H7 (cell line): ENCODE measurements around the gene IL10. TPM values are rescaled to one million over a fixed set of nuclear protein-coding genes. Genes with fewer than 3 reads are reported as not detected.

Experiments used
- DNase-seq: peaks from one replicate; pipeline ENCODE4 v3.0.0; 2012
- H3K27me3 ChIP-seq: 2 replicates; pipeline ENCODE4 v1.6.0; 2011; ENCODE audit warnings: mild to moderate bottlenecking, low read length; ENCODE audit not compliant: control insufficient read depth, insufficient read depth
- H3K36me3 ChIP-seq: replicated peaks from 2 replicates; pipeline ENCODE4 v1.5.1; 2011; ENCODE audit warnings: low read length; ENCODE audit not compliant: control insufficient read depth, insufficient read depth
- H3K4me3 ChIP-seq: 2 replicates; pipeline ENCODE4 v1.5.1; 2011; ENCODE audit warnings: low read depth, mild to moderate bottlenecking, control low read depth, low read length, moderate library complexity; ENCODE audit not compliant: insufficient read depth
- total RNA-seq: library from RNA; depleted of rRNA; stranded (reverse); fragments of >200 nt; shearing (Covaris generic); gene quantifications from 2 replicates; pipeline ENCODE4 v1.2.3, GENCODE V29; 2014

The IL10 gene
- total RNA-seq, 1 experiment from 2014 or later = not detected

DNA sequence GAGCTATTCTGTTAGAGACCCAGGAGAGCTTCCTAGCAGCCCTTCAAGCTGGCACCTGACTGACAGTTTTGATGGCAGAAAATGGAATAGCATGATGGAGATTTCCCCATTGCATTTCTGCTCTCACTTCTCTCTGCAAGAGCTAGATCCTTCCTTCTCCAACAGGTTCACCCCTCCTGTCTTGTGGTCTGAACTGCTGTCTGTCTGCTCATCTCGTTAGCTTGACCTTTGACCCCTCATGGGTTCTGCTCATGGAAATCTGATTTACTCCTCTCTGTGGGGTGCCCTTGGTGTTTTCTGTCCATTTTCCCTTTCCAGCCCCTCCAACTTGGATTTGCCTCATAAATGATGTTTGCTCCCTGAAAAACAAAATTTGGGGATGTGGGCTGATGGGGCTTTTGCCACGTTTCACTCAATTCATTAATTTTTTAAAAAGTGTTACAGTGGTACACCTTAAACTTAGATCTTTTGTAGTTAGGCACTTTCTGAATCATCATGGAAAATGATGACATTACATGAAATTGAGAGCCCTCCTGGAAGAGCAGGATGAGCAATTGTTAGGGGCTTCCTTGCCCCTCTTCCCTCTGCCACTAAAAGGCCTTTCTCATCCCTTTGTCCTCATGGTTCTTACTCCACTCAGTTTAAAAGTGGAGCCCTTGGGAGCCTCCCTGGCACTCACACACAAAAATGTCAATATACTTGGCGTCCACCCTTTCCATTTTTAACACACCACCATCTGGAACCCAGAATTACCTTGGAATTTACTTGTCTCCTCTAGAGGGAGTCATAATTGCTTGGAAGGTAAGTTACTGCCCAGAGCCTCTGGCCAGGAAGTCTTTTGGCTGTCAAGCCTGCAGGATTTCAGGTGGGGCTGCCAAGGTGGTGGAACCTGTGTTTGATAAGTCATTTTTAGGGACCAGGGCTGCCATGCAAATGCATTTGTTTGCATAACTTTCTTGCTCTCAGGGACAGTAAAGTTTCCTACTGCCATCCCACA is 33.6 kb downstream of the IL10 start:
- Histone ChIP-seq H3K36me3 (peaks cover 5% of the 10 kb centered on the region), H3K27me3 (no peaks in the 10 kb centered on the region), H3K4me3 (no peak overlapping the region)
- DNase-seq = peak; percentile 69

DNA sequence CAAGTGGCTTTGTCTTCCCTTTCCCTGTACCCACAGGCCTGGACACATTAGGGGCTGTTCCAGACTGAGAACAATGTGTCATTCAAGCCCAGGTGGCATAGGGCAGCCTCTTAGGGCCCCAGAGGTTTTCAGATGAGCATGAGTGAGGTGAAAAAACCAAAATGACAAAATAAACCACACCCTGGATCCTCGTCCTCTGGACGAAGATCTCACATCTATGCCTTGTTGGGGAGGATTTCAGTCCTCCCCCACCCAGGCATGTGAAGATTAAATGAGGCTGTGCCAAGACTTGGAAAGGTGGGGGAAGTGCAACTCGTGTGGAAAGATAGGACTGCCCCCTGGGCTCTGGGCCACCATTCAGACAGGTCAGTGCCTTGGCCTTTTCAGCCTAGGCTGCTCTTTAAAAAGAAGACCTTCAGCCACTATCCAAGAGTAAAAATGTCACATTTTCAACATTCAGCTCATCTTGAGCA is 34.5 kb downstream of the IL10 start:
- no peak for DNase-seq
- Histone ChIP-seq H3K27me3 (no peaks in the 10 kb centered on the region), H3K36me3 (peaks cover 8% of the 10 kb centered on the region), H3K4me3 (no peak overlapping the region)

- H3K27me3 ChIP-seq = no peaks in the 10 kb centered on the region
- H3K36me3 ChIP-seq = peaks cover 9% of the 10 kb centered on the region
- DNase-seq = no peak
- H3K4me3 ChIP-seq = no peak overlapping the region
Observed at GRCh38 chr1:206736878-206737728, 35.2 kb downstream of the IL10 start.

GRCh38 chr1:206735553-206736031 is 36.7 kb downstream of the IL10 start:
- Histone ChIP-seq H3K27me3 (no peaks in the 10 kb centered on the region), H3K4me3 (no peak overlapping the region), H3K36me3 (peaks cover 9% of the 10 kb centered on the region)
- no peak for DNase-seq

- DNase-seq = peak; percentile 92
- Histone ChIP-seq H3K27me3 (no peaks in the 10 kb centered on the region), H3K36me3 (peaks cover 14% of the 10 kb centered on the region), H3K4me3 (no peak overlapping the region)
Observed at GRCh38 chr1:206734499-206735142, 37.7 kb downstream of the IL10 start.

DNA sequence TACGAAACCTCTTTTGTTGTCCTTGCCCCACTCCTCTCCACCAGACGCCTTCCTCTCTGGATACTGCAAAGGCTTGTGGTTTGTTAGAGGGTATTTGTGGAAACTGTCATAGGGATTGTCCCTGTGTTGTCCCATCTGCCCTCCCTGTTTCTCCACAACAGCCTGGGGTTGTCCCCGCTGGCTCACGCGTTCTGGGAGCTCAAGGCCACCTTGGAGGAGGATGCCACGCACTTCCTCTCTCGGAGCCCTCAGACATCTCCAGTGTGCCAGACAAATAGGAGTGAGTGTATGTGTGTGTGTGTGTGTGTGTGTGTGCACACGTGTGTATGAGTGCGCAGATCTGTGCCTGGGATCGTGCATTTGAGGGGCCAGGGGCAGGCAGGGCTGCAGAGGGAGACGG is 39.3 kb downstream of the IL10 start:
- H3K4me3 ChIP-seq = no peak overlapping the region
- DNase-seq = no peak
- peaks cover 18% of the 10 kb centered on the region for H3K36me3 ChIP-seq
- H3K27me3 ChIP-seq = no peaks in the 10 kb centered on the region

- Histone ChIP-seq H3K36me3 (peaks cover 18% of the 10 kb centered on the region), H3K4me3 (no peak overlapping the region), H3K27me3 (no peaks in the 10 kb centered on the region)
- DNase-seq = no peak
Observed at GRCh38 chr1:206732508-206732907, 39.8 kb downstream of the IL10 start.

DNA sequence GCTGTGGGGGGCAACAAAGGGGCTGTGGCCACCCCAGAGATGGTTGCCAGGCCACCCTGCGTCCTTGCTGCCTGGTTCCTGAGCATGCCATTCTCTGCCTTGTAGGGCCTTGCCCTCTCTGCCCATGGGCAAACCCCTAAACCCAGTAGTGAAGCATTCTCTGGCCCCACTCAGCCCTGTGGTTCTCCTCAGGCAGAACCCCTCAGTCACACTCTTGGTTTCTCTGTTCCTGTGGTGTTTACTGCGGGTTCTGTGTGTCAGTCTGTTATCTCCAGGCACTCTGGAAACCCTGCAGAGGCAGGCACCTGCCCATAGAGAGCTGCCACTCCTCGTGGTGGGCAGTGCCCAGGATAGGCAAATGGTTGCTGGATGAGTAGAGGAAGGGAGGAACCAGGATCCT is 42.8 kb downstream of the IL10 start:
- peak; percentile 14 for DNase-seq
- H3K36me3 ChIP-seq = peaks cover 13% of the 10 kb centered on the region
- no peaks in the 10 kb centered on the region for H3K27me3 ChIP-seq
- H3K4me3 ChIP-seq = no peak overlapping the region

DNA sequence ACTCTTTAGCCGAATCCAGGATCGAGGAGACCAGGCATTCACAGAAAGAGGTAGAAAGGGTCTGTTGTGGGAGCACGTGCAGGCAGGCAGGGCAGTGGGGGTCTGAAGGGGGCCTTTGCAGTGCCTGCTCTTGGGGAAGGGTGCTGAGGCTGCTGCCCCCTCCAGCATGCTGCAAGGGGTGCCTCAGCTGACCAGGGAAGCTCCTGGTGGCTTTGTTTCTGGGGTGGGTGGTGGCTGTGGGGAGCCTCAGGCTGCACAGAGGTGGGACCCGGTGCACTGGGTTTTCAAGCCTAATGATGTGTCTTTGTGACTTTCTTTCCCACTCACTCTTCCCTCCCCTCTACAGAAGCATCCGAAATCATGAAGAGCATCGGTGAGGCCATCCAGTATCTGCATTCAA is 43.2 kb downstream of the IL10 start:
- peaks cover 13% of the 10 kb centered on the region for H3K36me3 ChIP-seq
- no peak overlapping the region for H3K4me3 ChIP-seq
- DNase-seq = no peak
- no peaks in the 10 kb centered on the region for H3K27me3 ChIP-seq

DNA sequence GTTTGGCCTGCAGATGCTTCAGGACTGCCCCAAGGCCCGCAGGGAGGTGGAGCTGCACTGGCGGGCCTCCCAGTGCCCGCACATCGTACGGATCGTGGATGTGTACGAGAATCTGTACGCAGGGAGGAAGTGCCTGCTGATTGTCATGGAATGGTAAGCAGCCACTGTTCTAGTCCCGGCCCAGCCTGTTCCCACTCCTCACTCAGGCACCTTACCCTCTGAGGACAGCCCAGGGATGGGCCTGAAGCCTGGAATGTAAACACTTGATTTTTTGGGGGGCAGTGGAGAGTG is 43.7 kb downstream of the IL10 start:
- Histone ChIP-seq H3K27me3 (no peaks in the 10 kb centered on the region), H3K36me3 (peaks cover 13% of the 10 kb centered on the region), H3K4me3 (no peak overlapping the region)
- DNase-seq = no peak

DNA sequence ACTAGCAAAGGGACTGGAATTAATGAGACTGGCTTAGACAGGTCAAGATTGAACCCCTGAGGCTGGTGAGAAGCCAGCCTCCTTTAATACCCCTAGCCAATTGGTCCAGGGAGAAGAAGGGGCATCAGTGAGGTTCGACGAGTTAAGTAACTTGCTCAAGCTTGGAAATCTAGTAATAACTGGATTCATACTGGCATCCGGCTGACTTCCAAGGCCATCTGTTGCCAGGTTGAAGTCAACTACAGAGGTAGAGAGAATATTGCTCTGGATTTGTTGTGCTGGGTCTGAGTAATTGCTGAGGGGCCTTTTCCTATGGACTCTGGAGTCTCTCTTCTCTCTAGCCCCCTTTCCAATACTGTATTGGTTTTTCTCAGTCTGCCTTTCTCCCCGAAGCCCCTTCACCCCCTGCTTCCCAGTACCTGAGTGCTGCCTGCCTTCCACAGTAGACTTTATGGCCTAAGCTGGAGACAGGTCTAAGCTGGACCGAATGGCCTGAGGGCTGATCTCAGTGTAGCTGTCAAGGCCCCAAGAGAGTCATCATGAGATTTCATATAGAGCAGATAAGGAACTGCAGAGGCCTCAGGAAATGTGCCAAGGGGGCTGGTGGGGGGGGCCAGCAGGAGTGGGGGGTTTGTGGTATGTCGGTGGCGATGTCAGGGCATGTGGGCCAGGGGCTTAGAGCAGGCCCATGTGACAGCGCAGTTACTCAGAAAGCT is 44.2 kb downstream of the IL10 start:
- DNase-seq = peak; percentile 19
- H3K36me3 ChIP-seq = peaks cover 13% of the 10 kb centered on the region
- no peak overlapping the region for H3K4me3 ChIP-seq
- no peaks in the 10 kb centered on the region for H3K27me3 ChIP-seq

DNA sequence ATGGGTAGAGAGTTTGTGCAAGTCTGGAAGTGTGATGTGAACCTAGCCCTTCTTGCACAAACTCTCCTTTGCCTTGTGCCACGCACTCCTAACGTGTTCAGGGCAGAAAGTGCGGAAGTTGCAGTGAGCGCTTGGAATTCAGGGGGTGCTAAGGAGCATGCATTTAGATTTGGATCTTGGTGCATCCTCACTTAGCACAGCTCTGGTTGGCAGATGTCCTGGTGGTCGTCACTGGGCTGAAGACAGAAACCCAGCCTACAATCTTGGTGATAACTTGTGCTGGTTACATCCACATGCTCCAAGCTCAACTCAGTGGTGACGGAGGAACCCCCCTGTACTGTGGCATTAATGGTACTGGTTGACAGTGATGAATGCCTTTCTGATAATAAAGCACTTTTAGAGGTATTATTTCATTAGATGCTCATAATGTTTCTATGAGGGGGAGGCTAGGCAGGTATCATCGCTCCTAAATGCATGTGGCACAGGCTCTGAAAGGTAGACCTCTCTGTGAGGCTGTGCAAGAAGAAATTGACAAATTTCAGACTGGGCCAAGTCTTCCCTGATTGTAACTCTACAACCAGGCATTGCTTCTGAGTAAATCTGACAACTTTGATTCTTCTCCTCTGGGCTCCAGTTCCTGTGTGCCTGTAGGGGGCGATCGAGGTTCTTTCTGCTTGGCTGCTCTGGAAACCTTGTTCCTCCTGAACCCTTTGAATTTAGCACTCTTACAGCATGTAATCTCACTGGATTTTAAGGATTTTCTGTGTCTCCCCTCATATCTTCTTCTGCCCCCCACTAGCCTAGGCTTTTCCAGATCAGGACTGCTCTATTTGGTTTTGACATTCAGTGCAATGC is 47.0 kb downstream of the IL10 start:
- Histone ChIP-seq H3K36me3 (peaks cover 9% of the 10 kb centered on the region), H3K4me3 (no peak overlapping the region), H3K27me3 (no peaks in the 10 kb centered on the region)
- peak; percentile 79 for DNase-seq

DNA sequence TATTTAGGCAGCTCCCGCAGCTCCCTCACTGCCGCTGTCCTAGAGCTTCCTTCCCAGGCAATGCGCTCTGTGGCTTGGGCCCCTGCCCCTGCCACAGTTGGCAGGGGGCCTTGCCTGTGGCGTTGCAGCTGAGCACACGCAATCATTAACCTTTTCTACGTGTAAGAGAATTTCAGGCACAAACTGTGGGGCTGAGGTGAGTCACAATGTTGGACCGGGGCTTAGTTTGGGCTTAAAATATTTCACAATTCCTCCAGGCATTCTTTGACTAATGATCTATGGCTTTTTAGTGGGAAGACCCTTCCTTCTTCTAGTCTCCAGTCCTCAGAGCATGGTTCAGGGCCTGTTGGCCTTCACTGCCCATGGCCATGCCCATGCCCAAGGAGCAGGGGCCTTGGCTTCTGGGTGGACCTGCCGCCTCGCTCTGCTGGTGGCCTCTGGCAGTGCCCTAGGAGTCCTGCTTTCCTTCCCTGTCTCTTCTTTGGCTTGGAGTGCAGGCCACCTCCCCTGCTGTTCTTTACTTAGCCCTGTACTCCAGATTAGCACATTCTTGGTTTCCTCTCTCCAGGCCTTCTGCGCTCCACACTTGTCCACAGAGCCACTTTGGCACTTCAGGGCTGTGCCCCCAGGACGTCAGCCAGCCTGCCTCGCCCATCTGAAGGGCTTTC is 48.4 kb downstream of the IL10 start:
- H3K4me3 ChIP-seq = no peak overlapping the region
- peak; percentile 75 for DNase-seq
- no peaks in the 10 kb centered on the region; the same call in 1 of the 2 replicates for H3K36me3 ChIP-seq
- H3K27me3 ChIP-seq = no peaks in the 10 kb centered on the region
